Measurements from ENCODE around the gene ULBP3.

The ULBP3 gene

DNA sequence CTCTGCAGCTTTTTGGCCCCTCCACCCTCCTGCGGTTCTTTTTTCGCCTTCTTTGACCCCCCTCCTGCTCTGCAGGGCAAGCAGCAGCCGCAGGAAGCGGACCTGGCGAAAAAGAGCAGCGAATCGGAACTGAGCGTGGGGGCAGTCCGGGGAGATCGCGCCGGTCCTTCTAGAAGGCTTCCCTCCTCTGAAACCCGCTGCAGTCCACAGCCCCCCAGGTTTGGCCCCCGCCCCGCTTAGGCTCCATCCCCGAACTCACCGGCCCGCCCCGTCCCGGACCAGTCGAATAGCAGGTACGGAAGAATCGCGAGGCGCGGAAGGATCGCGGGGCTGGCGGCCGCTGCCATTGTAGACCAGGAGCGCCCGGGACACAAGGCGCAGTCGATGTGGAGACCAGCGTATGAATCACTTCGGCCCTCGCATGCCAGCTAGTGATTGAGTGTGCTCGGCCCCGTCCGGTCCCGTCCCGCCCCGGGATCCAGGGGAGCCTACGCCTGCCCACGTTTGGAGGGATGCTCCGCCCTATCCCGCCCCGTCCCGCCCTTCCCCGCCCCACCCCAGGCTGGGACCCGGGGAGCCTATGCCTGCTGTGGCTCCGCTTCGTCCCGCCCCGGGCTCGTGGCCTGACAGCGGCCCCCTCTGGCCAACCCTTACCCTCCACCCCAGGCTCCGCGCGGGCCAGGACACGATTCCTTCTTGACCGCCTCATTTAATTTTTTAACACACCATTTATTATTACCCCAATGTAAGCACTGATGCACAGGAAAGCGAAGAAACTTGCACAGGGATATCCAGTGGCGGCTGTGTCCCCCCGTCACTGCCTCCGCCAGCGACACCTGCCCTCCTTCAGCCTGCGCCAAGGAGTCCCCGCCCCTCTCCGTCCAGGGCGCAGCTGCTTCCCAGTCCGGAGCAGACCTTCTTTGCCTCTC, at the start of gene ULBP3:
TSS of gene ULBP3 (minus strand) at position 402 of the 929 bp plus-strand sequence. CDS start at position 347, 55 bp downstream.
- DNase-seq = peak; percentile 76

- no peak for DNase-seq
Observed at GRCh38 chr6:150118627-150119026, 49.7 kb upstream of the ULBP3 start.

GRCh38 chr6:150118203-150118602, 49.3 kb upstream of the ULBP3 start:
- DNase-seq = no peak

GRCh38 chr6:150116200-150116800, 47.4 kb upstream of the ULBP3 start:
- no peak for DNase-seq

DNA sequence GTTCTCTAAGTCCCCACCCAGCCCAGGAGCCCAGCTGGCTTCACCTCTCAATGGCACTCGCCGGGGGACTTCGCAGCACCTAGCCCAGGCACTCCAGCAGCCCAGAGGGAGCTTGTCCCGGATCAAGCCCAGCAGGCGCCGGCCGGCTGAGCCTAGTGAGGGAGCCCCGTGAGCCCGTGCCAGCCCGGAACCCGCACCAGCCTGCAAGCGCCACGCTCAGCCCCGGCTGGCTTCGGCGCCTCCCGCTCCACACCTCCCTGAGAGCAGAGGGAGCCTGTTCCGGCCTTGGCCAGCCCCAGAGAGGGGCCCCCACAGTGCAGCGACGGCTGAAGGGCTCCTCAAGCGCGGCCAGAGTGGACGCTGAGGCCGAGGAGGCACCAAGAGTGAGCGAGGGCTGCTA, 46.8 kb upstream of the ULBP3 start:
- DNase-seq = no peak

DNA sequence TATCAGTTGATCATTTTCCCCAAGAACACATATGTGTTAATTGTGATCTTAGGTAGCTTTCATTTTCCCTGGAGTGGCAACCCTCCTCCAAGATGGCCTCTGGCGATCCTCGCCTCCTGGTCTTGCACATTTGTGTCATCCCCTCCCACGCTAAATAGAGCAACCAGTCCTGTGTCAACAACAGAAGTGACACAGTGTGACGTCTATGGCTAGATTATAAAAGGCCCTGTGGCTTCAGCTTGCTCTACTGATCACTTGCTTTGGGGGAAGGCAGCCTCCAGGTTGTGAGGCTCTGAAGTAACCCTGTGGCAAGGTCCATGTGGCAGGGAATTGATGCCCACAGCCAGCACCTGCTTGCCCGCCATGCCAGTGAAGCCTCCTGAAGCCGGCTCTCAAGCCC, 43.3 kb upstream of the ULBP3 start:
- DNase-seq = no peak

DNA sequence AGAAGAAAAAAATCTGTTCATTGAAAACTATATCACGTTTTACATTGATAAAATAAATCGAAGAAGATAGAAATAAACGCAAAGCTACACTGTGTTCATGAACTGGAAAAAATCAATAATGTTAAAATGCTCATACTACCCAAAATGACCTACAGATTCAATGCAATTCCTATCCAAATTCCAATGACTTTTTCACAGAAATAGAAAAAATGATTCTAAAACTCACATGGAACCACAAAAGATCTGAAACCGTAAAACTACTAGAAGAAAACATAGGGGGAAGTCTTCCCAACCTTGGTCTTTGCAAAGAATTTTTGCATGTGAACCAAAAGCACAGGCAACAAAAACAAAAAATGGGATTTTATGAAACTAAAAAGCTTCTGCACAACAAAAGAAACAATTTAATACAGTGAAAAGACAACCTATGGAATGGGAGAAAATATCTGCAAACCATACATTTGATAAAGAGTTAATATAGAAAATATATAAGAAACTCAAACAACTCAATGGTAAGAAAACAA, 33.9 kb upstream of the ULBP3 start:
- DNase-seq = no peak

- DNase-seq = no peak
Observed at GRCh38 chr6:150100745-150101144, 31.8 kb upstream of the ULBP3 start.

- no peak for DNase-seq
Observed at GRCh38 chr6:150099953-150100352, 31.0 kb upstream of the ULBP3 start.

DNA sequence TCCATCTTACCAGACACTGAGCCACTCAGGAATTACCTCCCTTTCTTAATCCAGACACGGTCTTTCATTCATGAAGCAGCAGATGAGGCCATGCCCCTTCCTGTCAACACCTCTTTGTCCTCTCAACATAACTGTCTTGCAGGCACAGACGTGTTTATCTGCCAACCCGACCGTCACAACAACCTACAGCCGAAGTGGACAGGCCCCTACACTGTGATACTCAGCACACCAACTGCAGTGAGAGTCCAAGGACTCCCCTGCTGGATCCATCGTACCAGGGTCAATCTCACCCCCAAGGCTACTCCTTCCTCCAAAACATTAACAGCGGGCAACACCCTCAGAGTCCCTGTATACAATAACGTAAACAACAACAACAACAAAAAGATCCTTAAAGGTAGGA, 30.6 kb upstream of the ULBP3 start:
- no peak for DNase-seq

- DNase-seq = no peak
Observed at GRCh38 chr6:150098155-150098554, 29.2 kb upstream of the ULBP3 start.

- DNase-seq = no peak
Observed at GRCh38 chr6:150093397-150093796, 24.5 kb upstream of the ULBP3 start.

GRCh38 chr6:150091476-150091875, 22.6 kb upstream of the ULBP3 start:
- no peak for DNase-seq

GRCh38 chr6:150090328-150090727, 21.4 kb upstream of the ULBP3 start:
- DNase-seq = no peak

DNA sequence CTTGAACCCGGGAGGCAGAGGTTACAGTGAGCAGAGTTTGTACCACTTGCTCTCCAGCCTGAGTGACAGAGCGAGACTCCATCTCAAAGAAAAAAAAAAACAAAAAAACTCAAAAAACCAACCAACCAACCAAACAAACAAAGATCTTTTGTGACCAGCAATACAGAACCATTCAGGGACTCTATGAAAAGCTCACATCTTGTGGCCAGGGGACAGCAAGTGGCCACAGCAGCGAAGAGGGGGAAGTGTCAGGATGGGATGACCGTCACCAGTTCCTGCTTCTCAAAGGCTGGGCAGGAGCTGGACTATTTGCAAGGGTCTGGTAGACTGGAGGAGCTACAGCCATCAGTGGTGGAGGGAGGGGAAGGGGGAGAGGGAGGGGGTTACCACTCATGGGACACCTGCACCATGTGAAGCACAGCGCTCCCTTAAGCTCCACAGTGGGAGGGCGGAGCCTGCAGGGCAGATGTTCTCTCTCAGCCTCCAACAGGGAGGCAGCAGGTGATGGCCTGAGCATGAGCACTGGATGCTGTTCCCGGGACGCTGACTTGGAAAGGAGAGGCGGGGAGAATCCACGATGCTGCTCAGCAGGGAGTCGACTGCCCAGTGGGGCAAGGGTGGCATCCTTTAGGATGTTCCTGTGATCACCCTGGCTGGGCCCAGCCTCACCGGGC, 19.7 kb upstream of the ULBP3 start:
- DNase-seq = no peak

- no peak for DNase-seq
Observed at GRCh38 chr6:150087336-150087735, 18.4 kb upstream of the ULBP3 start.

DNA sequence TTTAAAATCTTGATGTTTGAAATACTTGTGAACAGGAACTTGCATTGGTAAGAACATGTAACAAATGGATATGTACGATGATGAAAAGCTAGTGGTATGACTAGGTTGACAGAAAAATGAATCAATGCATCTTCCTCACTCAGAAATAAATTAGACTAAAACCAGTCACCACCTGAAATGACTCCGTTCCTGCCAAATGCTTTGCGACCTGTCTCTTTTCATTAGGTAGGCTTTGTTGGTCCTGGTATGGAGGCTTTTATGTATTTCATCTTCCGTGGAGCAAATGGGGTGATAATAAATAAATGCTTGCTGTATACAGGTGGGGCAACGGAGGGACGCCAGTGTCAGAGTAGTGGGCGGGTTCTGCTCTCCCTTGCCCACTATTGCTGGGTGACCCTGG, 17.1 kb upstream of the ULBP3 start:
- DNase-seq = no peak

GRCh38 chr6:150084426-150084825, 15.5 kb upstream of the ULBP3 start:
- no peak for DNase-seq

GRCh38 chr6:150083839-150084238, 14.9 kb upstream of the ULBP3 start:
- DNase-seq = no peak

GRCh38 chr6:150081702-150082101, 12.8 kb upstream of the ULBP3 start:
- DNase-seq = no peak

- peak; percentile 39 for DNase-seq
Observed at GRCh38 chr6:150079604-150080003, 10.7 kb upstream of the ULBP3 start.

GRCh38 chr6:150078788-150079187, 9.9 kb upstream of the ULBP3 start:
- no peak for DNase-seq

GRCh38 chr6:150076196-150076893, 7.4 kb upstream of the ULBP3 start:
- no peak for DNase-seq

All from CD4-positive, alpha-beta T cell treated with Interleukin-10 for 1 hour (primary cell).